IMR-90 (cell line): Measurements from ENCODE around the gene SYT11. TPM values are rescaled to one million over a fixed set of nuclear protein-coding genes. Genes with fewer than 3 reads are reported as not detected.

Source experiments
- ATAC-seq: fragments of 200-7000 bp; cut with Tn5 transposase; 2 replicates; pipeline ENCODE4 v1.9.1; 2020; ENCODE audit warnings: low read depth, mild to moderate bottlenecking, moderate library complexity
- Bru-seq: library from RNA; stranded (reverse); fragments of 400-500 nt; gene quantifications from one replicate; lab custom pipeline; 2021; lab: Mats Ljungman, UMichigan
- BruChase-seq, 2 experiments: library from RNA; stranded (reverse); fragments of 400-500 nt; gene quantifications; one replicate each; lab custom pipeline; 2021; lab: Mats Ljungman, UMichigan
- BruUV-seq: library from RNA; stranded (reverse); fragments of 400-500 nt; replicated peaks from 2 replicates; lab custom pipeline; 2021; lab: Mats Ljungman, UMichigan
- CTCF ChIA-PET: fragments of 300-600 bp; formaldehyde crosslinking; extraction: SDS; loops from one replicate; lab custom pipeline; 2021; ENCODE audit warnings: antibody characterized with exemption; lab: Yijun Ruan, JAX
- POLR2A ChIA-PET: fragments of 300-600 bp; sonication (Branson Sonifier 250); formaldehyde crosslinking; loops from one replicate; lab custom pipeline; 2022; ENCODE audit warnings: antibody characterized with exemption; ENCODE audit not compliant: unreplicated experiment; lab: Charles Lee
- DNase-seq: peaks from one replicate; pipeline ENCODE4 v3.0.0; 2013
- H2AFZ ChIP-seq: replicated peaks from 2 replicates; pipeline ENCODE3; 2013; ENCODE audit warnings: low read length, mild to moderate bottlenecking; ENCODE audit not compliant: poor library complexity
- H2AK5ac ChIP-seq: 2 replicates; pipeline ENCODE4 v1.6.1; 2013; ENCODE audit warnings: low read depth, low read length, inconsistent platforms
- H2AK9ac ChIP-seq: replicated peaks from 2 replicates; pipeline ENCODE3; 2013; ENCODE audit warnings: mild to moderate bottlenecking, low read depth, low read length, moderate library complexity; ENCODE audit not compliant: poor library complexity
- H2BK120ac ChIP-seq: 2 replicates; pipeline ENCODE4 v1.6.1; 2013; ENCODE audit warnings: low read depth, low read length, inconsistent platforms
- H2BK15ac ChIP-seq: 3 replicates; pipeline ENCODE4 v1.6.1; 2013; ENCODE audit warnings: low read depth, low read length, inconsistent platforms
- H2BK20ac ChIP-seq: 2 replicates; pipeline ENCODE4 v1.6.1; 2013; ENCODE audit warnings: low read depth, mild to moderate bottlenecking, inconsistent platforms, low read length, moderate library complexity
- H2BK5ac ChIP-seq: 2 replicates; pipeline ENCODE4 v1.6.1; 2013; ENCODE audit warnings: mild to moderate bottlenecking, low read depth, low read length, inconsistent platforms; ENCODE audit not compliant: poor library complexity, severe bottlenecking
- H3K14ac ChIP-seq: replicated peaks from 2 replicates; pipeline ENCODE4 v1.6.1; 2013; ENCODE audit warnings: low read depth, low read length, inconsistent platforms
- H3K18ac ChIP-seq: 2 replicates; pipeline ENCODE4 v1.6.1; 2013; ENCODE audit warnings: low read depth, low read length, control low read depth
- H3K23ac ChIP-seq: 2 replicates; pipeline ENCODE4 v1.6.1; 2013; ENCODE audit warnings: low read depth, low read length, inconsistent platforms
- H3K27ac ChIP-seq: 2 replicates; pipeline ENCODE4 v1.5.1; 2013; ENCODE audit warnings: mild to moderate bottlenecking, control low read depth, low read length; ENCODE audit not compliant: insufficient read depth
- H3K27me3 ChIP-seq: 2 replicates; pipeline ENCODE4 v1.6.1; 2013; ENCODE audit warnings: low read length; ENCODE audit not compliant: control insufficient read depth, insufficient read depth
- H3K36me3 ChIP-seq: 2 replicates; pipeline ENCODE4 v1.6.1; 2013; ENCODE audit warnings: low read length, mixed read lengths; ENCODE audit not compliant: control insufficient read depth, insufficient read depth
- H3K4ac ChIP-seq: 2 replicates; pipeline ENCODE4 v1.6.1; 2013; ENCODE audit warnings: low read depth, low read length, inconsistent platforms
- H3K4me1 ChIP-seq: 2 replicates; pipeline ENCODE4 v1.6.1; 2013; ENCODE audit warnings: low read length, mixed read lengths; ENCODE audit not compliant: control insufficient read depth, insufficient read depth
- H3K4me2 ChIP-seq: 2 replicates; pipeline ENCODE4 v1.6.1; 2013; ENCODE audit warnings: low read depth, mild to moderate bottlenecking, control low read depth, low read length, moderate library complexity
- H3K4me3 ChIP-seq: 2 replicates; pipeline ENCODE4 v1.5.1; 2013; ENCODE audit warnings: low read depth, mild to moderate bottlenecking, control low read depth, low read length, moderate library complexity; ENCODE audit not compliant: insufficient read depth
- H3K56ac ChIP-seq: 2 replicates; pipeline ENCODE4 v1.6.1; 2013; ENCODE audit warnings: low read length, inconsistent platforms; ENCODE audit not compliant: insufficient read depth; ENCODE audit errors: extremely low read depth
- H3K79me1 ChIP-seq, 2 experiments: 2 replicates each; pipeline ENCODE4 v1.6.1; 2013; ENCODE audit warnings: low read length in 2 of 2, inconsistent platforms in 1 of 2, low read depth in 1 of 2
- H3K9ac ChIP-seq: 2 replicates; pipeline ENCODE4 v1.6.1; 2013; ENCODE audit warnings: low read depth, low read length, control low read depth
- H3K9me1 ChIP-seq: 2 replicates; pipeline ENCODE4 v1.6.1; 2013; ENCODE audit warnings: low read length, inconsistent platforms; ENCODE audit not compliant: insufficient read depth
- H3K9me3 ChIP-seq: 2 replicates; pipeline ENCODE4 v1.6.1; 2013; ENCODE audit warnings: low read length; ENCODE audit not compliant: control insufficient read depth, insufficient read depth
- H4K20me1 ChIP-seq: 2 replicates; pipeline ENCODE4 v1.6.1; 2013; ENCODE audit warnings: low read length, inconsistent platforms; ENCODE audit not compliant: insufficient read depth
- H4K5ac ChIP-seq: 2 replicates; pipeline ENCODE4 v1.6.1; 2013; ENCODE audit warnings: mild to moderate bottlenecking, low read depth, low read length, control low read depth
- H4K8ac ChIP-seq, 2 experiments: 2 replicates each; pipeline ENCODE4 v1.6.1; 2013; ENCODE audit warnings: low read depth in 2 of 2, low read length in 2 of 2, control low read depth in 1 of 2, inconsistent platforms in 1 of 2
- H4K91ac ChIP-seq: 2 replicates; pipeline ENCODE4 v1.6.1; 2013; ENCODE audit warnings: low read depth, low read length, inconsistent platforms; ENCODE audit not compliant: insufficient read depth
- CEBPB ChIP-seq: IDR thresholded peaks from 2 replicates; pipeline ENCODE4 v1.6.1; 2012; ENCODE audit warnings: low read depth, low read length, improper control_type of control experiment
- MAZ ChIP-seq: IDR thresholded peaks from 2 replicates; pipeline ENCODE4 v1.6.1; 2012; ENCODE audit warnings: low read depth, mild to moderate bottlenecking, low read length, improper control_type of control experiment, moderate library complexity, borderline replicate concordance
- RCOR1 ChIP-seq: IDR thresholded peaks from 2 replicates; pipeline ENCODE4 v1.6.1; 2012; ENCODE audit warnings: mild to moderate bottlenecking, low read length, improper control_type of control experiment; ENCODE audit not compliant: insufficient replicate concordance
- SMC3 ChIP-seq: fragments of 150-350 bp; IDR thresholded peaks from 2 replicates; pipeline ENCODE4 v1.6.1; 2016; ENCODE audit warnings: low read depth, mild to moderate bottlenecking, antibody characterized with exemption, low read length, moderate library complexity
- WGBS, 2 experiments: methylation state at CpG; one replicate each; pipeline versions ENCODE4 v1.1.5 to v1.1.7; 2013; ENCODE audit warnings: missing lambda C conversion rate in 2 of 2; ENCODE audit not compliant: insufficient read length in 1 of 2; ENCODE audit errors: extremely low coverage in 2 of 2; 5-methylcytosine and 5-hydroxymethylcytosine counted together
- dilution Hi-C: fragments of 300-500 bp; cut with HindIII; formaldehyde crosslinking; loops from one replicate; pipeline ENCODE4 v1.14.3; 2018; ENCODE audit warnings: low sequenced_read_pairs; ENCODE audit not compliant: unreplicated experiment
- in situ Hi-C: fragments of 300-500 bp; cut with MboI; formaldehyde crosslinking; loops from 3 replicates; pipeline ENCODE4 v1.14.3; 2019; ENCODE audit warnings: low sequenced_read_pairs, inconsistent platforms, mixed read lengths
- intact Hi-C: fragments of 100-400 bp; cut with micrococcal nuclease; formaldehyde crosslinking; loops from 2 replicates; pipeline ENCODE4 v1.10.0; 2022
- long read RNA-seq: library from polyadenylated mRNA; unstranded; transcript quantifications from one replicate; pipeline ENCODE4 v2.0.0, GENCODE V29; 2021; ENCODE audit not compliant: unreplicated experiment
- polyA plus RNA-seq, 3 experiments: library from polyadenylated mRNA; depleted of rRNA; stranded (reverse); fragments of >200 nt; gene quantifications; 2 replicates each; pipeline ENCODE4 v1.2.3, GENCODE V29; 2012; ENCODE audit warnings: low replicate concordance in 1 of 3
- total RNA-seq: library from RNA; depleted of rRNA; stranded (reverse); fragments of >200 nt; gene quantifications from 2 replicates; pipeline ENCODE4 v1.2.3, GENCODE V29; 2012; rRNA removed

The SYT11 gene
- total RNA-seq (37.8 and 43.7 TPM in 2 replicates), polyA plus RNA-seq (2012; rRNA removed) (22.9 TPM in 2 replicates), Bru-seq, nascent RNA (percentile 59 among the genes with signal in this experiment), BruChase-seq, experiment 1, labeled RNA remaining after a 6-hour chase (percentile 83 among the genes with signal in this experiment), BruChase-seq, experiment 2, labeled RNA remaining after a 2-hour chase (percentile 67 among the genes with signal in this experiment)
- 12.1 TPM in 2 replicates for polyA plus RNA-seq (2012; cell fraction: cytosol; rRNA removed)
- 7.0 and 11.9 TPM in 2 replicates for polyA plus RNA-seq (2012; cell fraction: nucleus; rRNA removed; ENCODE audit: low replicate concordance)
- long read RNA-seq, full-length matches to known transcripts: 2 of 24 reads
- long read RNA-seq, partial matches to known transcripts: 8 of 24 reads
- long read RNA-seq, other reads (novel, unspliced or antisense): 14 of 24 reads

- Histone ChIP-seq H3K4me3 (peak within 1 kb of the TSS; percentile 50), H2AK9ac (peak within 1 kb of the TSS; percentile 99), H3K9ac (peak within 1 kb of the TSS; percentile 83), H4K8ac (peak within 1 kb of the TSS; percentile 93 to 95), H3K18ac (peak within 1 kb of the TSS; percentile 81), H2AK5ac (peak within 1 kb of the TSS; percentile 91), H3K4ac (peak within 1 kb of the TSS; percentile 80), H3K9me3 (no peaks in the 10 kb centered on the region), H3K9me1 (peaks cover 10% of the 10 kb centered on the region), H3K56ac (peak within 1 kb of the TSS; percentile 79), H3K4me1 (no peaks in the 10 kb centered on the region; the same call in 1 of the 2 replicates), H3K14ac (peak within 1 kb of the TSS; percentile 90), H3K23ac (peak within 1 kb of the TSS; percentile 90), H2BK120ac (peak within 1 kb of the TSS; percentile 57), H3K79me1 (peaks cover 9 to 64% of the 10 kb centered on the region in 2 experiments), H2BK20ac (peak within 1 kb of the TSS; percentile 28; the same call in 1 of the 2 replicates), H3K36me3 (peaks cover under 1% of the 10 kb centered on the region), H3K27me3 (no peaks in the 10 kb centered on the region), H4K91ac (peak within 1 kb of the TSS; percentile 88), H4K20me1 (no peaks in the 10 kb centered on the region), H3K27ac (peak within 1 kb of the TSS; percentile 95), H3K4me2 (peak within 1 kb of the TSS; percentile 82), H2AFZ (peak within 1 kb of the TSS; percentile 91), H2BK5ac (peak within 1 kb of the TSS; percentile 92), H2BK15ac (peak within 1 kb of the TSS; percentile 7; the same call in 1 of the 3 replicates), H4K5ac (peak within 1 kb of the TSS; percentile 95)
- WGBS, 2 experiments: 3% methylated on average over 18 of the region's 33 CpGs; no CpG with 5 or more reads in 1 of the 2 experiments
- in situ Hi-C loops: no loop called here
- peak; percentile 94 for DNase-seq
- peak; percentile 87 for ATAC-seq
- intact Hi-C loops: no loop called here
- dilution Hi-C loops: no loop called here
- BruUV-seq: no TSS peak
- ChIA-PET POLR2A (interaction anchor here (1.0 kb wide), 1 partner anchor 10 kb away, joined by 4 read pairs; no protein-coding TSS in a partner anchor), CTCF (no interaction called here)
- TF ChIP-seq MAZ (peak; percentile 44; the same call in 1 of the 2 replicates), RCOR1 (peak; percentile 91), CEBPB (peak; percentile 77), SMC3 (no peak)
Measured at GRCh38 chr1:155859234-155859829, at the start of gene SYT11. SYT11 (plus strand) TSS chr1:155859567; CDS start chr1:155859762, 195 bp downstream.
